A549 (cell line): ENCODE data around the gene MYBPHL.

Experiments
- CEBPB ChIP-seq, 2 experiments: fragments of >200 bp in 1 of 2; sonication (Bioruptor Twin) in 1 of 2; formaldehyde crosslinking in 1 of 2; IDR thresholded peaks; 2 replicates each; pipeline ENCODE4 v1.6.1; 2012 to 2016
- CTCF ChIP-seq: fragments of >200 bp; sonication (Bioruptor Twin); formaldehyde crosslinking; IDR thresholded peaks from 3 replicates; pipeline ENCODE4 v1.5.1; 2016
- ZFP36 ChIP-seq: fragments of 450-650 bp; IDR thresholded peaks from 2 replicates; pipeline ENCODE4 v1.6.1; 2014; ENCODE audit warnings: borderline replicate concordance; ENCODE audit not compliant: partially characterized antibody
- ZNF302 ChIP-seq: fragments of 250-450 bp; sonication (Bioruptor Pico); IDR thresholded peaks from 2 replicates; pipeline ENCODE4 v1.9.0; 2021; ENCODE audit warnings: inconsistent platforms, mild to moderate bottlenecking, moderate library complexity

- TF ChIP-seq ZNF302 (no peak), CTCF (no peak), CEBPB (IDR thresholded peaks at IDR 0.05) (no peak), ZFP36 (no peak)
Observed at GRCh38 chr1:109294481-109294880, 12.3 kb downstream of the MYBPHL start.
